Left renal cortex interstitium (tissue), 4 donors: Measurements from ENCODE around the gene PERCC1. TPM values are rescaled to one million over a fixed set of nuclear protein-coding genes. Genes with fewer than 3 reads are reported as not detected.

Experiments
- DNase-seq, 4 donors: peaks; one replicate each; pipeline ENCODE4 v3.0.0-alpha.2; 2013; ENCODE audit warnings: low read depth in 4 of 4, low spot score in 2 of 4, missing footprints in 1 of 4
- polyA plus RNA-seq, 4 donors: library from polyadenylated mRNA; unstranded; fragments of 120-200 nt; gene quantifications; one replicate each; pipeline ENCODE4 v1.2.1, GENCODE V29; 2013; ENCODE audit not compliant: insufficient read length in 4 of 4

PERCC1 gene
- polyA plus RNA-seq, 4 donors: 0.22 TPM; not detected in 3

DNA sequence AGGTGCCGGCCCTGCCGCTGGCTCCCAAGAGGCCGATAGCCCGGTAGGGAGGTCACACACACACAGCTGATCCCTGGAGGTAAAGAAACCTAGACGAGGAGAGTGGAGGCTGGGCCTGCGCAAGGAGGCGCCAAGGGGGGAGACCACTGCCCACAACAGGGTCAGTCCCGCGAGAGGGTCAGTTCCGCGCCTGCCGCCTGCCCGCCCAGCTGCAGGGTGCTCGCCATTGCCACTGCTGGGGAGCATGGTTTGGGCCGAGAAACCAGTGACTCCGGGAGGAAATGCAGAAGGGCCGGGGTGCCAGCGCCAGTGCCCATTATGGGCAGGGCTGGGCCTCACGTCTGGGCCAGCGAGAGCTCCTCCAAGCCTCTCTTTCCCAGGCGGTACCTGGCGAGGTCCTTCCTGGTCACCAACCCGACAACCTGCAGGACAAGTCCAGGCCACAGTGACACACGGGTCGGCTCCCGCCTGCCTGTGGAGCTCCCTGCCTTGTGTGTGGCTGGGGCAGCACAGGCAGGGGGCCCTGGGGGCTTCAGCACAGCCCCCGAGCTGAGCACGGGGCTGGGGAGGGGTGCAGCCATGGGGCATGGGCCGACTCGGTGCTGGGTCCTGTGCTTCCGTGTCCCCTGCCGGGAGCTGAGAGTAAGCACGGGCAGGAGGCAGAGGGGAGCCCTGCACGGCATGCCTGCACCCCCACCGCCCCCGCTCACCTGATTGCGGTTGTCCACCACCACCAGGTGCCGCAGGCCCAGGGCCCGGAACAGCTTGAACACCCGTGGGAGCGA lies 15.6 kb downstream of the PERCC1 start:
- no peak for DNase-seq

GRCh38 chr16:1447965-1448364 lies 17.1 kb downstream of the PERCC1 start:
- no peak for DNase-seq

GRCh38 chr16:1448536-1449116 lies 17.7 kb downstream of the PERCC1 start:
- no peak for DNase-seq

GRCh38 chr16:1449201-1449788 lies 18.4 kb downstream of the PERCC1 start:
- DNase-seq: no peak

DNA sequence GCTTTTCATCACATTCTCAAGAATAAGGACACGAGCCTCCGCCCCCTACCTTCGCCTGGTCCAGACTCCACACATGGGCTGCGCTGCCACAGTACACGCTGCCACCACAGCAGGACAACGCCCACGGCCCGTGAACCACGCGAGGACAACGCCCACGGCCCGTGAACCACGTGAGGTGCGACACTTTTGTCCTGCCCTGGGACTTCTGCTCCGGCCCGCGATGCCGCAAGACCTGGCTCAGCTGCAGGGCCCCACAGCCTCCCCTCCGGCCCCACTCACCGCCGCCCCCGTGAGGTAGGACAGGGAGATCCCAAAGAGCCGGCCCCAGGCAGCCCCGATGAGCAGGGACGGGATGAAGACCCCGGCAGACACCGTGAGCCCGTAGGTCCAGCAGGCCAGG lies 19.3 kb downstream of the PERCC1 start:
- DNase-seq: no peak

DNA sequence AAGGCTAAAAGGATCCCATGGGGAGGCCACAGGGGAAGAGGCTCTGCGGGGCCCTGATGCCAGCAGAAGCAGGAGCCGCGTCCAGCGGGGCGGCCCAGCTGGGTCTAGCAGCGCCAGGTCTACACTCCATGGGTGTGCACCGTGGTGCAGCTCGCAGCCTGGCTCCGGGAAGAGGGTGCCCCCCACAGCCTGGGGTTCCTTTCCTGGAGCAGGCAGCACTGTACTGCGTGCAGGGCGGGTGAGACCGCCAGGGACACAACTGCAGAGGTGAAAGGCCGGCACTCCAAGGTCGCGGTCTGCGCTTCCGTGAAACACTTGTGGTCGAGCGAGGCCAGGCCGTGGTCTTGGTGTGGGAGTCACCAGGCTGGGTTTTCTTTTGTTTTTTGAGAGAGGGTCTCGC lies 20.0 kb downstream of the PERCC1 start:
- DNase-seq: no peak

DNA sequence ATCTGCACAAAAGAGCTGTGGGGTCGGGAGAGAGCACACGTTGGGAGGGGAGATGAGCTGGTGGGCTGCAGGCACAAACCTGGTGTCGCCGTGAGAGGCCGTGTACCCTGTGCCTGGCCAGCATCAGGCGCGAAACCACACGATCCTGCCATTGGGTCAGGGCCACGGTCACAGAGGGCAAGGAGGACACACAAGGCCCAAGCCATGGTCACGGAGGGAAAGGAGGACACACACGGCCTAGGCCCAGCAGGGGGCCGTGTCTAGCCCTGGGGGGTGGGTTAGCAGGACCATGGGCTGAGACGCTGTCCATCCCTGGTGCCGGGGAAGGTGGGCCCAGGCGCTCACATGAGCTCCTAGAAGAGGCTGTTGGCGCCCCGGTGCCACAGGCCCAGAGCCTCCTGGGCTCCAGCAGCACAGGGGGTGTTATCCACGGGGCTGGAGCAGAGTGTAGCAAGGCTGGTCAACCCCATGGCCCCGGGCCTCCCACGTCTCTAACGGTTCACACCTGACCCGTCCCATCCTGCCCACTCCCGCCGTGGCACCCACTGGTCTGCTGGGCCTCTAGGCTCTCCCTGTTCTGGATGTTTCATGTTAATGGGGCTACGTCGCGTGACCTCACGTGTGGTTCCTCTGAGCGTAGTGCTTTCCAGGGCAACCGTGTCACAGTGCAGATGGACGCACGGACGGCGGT lies 21.0 kb downstream of the PERCC1 start:
- no peak for DNase-seq

GRCh38 chr16:1452530-1452929 lies 21.7 kb downstream of the PERCC1 start:
- DNase-seq: no peak

DNA sequence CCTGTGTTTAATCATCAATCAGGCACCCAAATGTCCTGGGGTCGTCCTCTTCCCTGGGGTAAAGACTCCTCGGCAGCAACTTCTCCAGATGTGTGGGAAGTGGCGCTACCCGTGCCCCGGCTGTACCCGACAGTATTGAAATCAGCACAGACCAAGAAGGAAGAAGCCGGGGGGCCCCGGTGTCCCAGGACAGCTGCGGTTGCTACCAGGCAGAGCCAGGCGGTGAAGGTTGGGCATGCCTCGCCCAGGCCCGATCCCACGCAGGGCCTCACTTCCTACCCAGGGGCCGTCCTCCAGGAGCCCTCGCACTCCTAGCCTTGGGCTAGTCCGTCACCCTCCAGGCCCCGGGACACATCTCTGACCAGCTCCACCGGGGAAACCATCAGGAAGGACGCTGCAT lies 22.4 kb downstream of the PERCC1 start:
- DNase-seq: no peak

- no peak for DNase-seq
These were observed 23.7 kb downstream of the PERCC1 start for GRCh38 chr16:1454561-1454960.

- DNase-seq: no peak
These were observed 24.6 kb downstream of the PERCC1 start for GRCh38 chr16:1455190-1456171.

GRCh38 chr16:1456951-1457350 lies 26.1 kb downstream of the PERCC1 start:
- no peak for DNase-seq

- no peak for DNase-seq
These were observed 26.8 kb downstream of the PERCC1 start for GRCh38 chr16:1457489-1458245.

DNA sequence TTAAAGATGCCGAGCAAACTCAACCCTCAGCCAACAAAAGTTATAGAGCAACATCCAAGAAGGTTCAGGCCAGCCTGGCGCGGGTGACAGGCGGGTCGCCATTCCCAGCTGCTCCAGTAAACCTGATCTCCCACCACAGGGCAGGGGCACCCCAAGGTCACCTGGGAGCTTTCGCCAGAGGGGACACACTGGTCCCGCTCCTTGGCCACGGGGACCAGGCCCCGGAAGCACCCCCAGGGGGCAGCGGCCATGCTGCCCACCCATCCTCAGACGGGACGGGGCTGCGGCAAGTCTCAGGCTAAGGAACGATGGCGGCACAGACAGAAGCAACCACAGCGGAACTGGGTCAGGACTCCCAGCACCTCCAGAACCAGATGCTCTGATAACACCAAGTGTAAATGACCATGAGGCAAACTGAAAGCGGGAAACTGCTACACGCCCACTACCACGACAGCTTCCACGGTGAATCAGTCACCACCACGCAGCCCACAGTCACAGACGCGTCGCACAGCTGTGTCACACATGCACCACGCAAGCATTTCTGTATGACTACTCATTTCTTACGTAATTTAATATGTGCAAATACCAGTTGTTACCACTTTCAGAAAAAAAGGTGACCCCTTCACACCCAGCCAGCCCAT lies 27.6 kb downstream of the PERCC1 start:
- DNase-seq: no peak

- no peak for DNase-seq
These were observed 28.1 kb downstream of the PERCC1 start for GRCh38 chr16:1458977-1459341.

DNA sequence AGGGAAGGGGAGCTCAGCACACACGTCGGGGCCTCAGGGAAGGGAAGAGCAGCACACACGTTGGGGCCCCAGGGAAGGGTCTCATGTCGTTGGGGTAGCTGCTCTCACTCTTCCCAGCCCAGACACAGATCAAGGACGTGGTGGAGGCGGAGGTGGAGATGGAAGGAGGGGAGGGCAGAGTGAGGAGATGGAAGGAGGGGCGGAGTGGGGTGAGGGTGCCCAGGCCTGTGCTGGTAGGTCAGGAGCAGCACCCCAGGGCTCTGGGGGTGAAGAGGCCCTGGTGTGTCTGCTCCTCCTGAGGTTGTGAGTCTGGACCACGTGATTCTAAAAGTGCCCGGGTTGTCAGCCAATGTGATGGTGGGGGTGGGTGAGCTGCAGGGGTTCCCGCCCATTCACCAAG lies 29.1 kb downstream of the PERCC1 start:
- no peak for DNase-seq

DNA sequence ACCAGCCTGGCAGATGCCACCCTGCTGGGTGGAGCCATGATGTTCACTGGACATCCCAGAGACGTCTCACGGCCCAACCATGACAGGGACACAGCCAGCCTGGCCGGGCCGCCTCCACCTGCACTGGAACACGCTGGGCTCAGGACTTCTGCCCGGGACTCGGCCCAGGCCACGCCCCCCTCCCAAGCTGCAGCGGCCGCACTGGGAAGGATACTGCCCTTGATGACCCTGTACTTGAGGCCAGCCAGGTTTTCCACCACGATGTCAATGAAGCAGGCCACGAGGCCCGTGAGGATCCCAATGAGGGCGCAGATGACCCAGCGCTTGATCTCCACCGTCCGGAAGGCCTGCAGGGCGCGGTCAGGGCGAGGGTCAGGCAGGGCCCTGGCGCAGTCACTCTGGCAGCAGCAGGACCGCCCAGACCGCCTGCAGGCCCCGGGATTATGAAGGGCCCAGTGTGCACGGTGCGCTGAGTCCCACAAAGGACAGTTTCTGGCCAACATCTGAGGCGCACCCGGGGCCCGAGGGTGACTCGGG lies 29.8 kb downstream of the PERCC1 start:
- no peak for DNase-seq

DNA sequence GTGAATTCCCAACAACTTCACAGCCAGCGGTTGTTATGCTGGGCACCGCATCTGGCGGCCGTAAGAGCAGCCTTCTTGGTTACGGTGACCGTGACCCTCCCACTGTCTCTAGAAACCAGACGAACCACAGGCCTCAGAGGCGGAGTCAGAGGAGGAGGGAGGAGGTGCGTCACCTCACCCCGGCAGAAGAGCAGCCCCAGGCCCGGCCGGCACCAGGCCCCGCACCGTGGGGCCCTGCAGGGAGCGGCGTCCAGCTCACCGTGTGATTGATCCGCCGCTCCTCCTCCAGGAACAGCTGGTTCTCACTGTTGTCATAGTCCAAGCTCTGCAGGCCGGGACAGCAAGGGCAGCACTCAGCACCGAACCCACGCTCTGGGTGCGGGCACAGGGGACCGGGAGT lies 30.3 kb downstream of the PERCC1 start:
- DNase-seq: no peak
